ENCODE results near the gene REG4. TPM values are rescaled to one million over a fixed set of nuclear protein-coding genes. Genes with fewer than 3 reads are reported as not detected.

Gene REG4
- total RNA-seq, 2 donors from 2014 or later = not detected

DNA sequence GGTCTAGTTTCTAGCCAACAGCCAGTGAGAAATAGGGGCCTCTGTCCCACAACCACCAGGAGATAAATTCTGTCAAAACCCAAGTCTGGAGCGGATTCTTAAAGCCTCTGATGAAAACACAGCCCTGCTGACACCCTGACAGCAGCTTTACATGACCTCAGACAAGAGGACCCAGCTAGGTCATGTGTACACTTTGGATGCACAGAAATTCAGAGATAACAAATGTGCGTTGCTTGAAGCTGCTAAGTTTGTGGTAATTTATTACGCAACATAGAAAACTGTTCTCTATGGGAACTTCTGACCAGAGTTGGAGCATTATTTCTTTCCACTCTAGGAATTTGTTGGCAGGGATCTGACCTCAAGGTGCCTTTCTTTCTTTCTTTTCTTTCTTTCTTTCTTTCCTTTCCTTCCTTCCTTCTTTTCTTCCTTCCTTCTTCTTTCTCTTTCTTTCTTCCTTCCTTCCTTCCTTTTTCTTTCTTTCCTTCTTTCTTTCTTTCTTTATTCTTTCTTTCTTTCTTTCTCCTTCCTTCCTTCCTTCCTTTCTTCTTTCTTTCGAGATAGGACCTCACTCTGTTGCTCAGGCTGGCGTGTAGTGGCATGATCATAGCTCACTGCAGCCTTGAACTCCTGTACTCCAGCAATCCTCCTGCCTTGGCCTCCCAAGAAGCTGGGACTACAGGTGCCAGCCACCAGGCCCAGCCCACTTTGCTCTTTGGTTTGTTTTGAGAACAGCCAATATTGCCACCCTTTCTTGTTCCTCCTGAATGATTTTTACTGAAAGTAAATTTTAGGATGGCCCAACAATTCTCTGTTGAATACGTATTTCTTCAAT, 27.7 kb downstream of the REG4 start:
- DNase-seq (ENCODE audit: low spot score) = no peak
- intact Hi-C loops (cut with DNase I) = no loop called here

DNA sequence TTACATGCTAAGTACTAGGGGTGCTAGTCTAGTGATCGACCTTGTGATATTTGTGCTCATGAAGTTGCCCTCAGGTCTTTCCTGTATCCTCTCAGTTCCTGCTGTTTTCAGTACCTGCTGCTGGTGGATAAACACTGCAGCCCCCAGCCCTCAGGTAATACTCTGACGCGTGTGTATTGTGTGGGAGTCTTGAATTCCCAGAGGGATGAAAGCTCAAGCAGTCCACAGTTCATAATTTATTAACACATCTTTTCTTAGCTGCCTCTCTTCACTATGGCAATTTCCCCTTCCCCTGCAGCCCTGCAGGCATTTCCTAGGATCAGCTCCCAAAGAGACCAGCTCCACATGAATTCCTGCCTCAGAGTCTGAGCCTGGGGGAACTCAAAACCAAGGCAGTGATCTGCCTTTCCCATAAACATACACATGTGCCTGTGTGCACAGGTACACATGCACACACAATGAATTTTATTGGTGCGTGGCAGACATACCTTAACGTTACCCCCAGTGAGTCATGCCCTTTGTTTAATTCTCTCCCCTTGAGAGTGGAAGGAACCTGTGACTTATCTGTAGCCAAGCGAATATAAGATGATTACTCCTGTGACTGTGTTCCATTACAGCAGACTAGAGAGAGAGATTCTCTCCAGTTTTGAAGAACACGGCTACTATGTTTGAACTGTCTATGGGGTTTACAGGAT, 28.5 kb downstream of the REG4 start:
- DNase-seq (ENCODE audit: low spot score) = no peak
- intact Hi-C loops (cut with DNase I) = no loop called here

DNA sequence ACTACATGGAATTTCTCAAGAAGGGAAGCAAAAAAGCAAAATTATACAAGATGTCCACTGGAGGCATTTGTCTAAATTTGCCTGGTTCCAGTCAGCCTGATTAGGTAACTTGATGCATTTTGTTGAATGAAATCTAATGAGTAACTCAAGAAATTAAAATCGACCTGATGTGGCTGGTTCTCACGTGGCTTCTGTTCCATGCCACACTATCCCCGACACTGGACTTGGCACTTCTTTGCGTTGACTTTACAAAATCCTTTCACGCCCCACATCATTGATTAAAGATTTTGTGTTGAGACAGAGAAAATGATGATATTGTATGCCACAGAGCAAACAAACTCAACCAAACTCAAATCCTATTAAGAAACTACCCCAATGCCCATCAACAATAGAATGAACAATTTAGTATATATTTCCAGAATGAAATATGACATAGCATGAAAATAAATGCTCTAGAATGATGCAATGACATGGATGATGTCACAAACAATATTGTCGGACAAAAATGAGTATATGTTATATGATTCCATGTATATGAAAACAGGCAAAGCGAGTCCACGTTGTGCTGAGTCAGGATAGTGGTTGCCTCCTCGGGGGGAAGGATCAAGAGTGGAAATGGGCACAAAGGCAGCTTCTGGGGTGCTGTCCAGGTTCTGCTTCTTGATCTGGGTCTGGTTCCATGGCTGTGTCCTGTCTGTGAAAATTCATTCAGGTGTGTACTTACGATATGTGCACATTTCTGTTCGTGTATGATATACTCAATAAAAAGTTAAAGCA, 29.6 kb downstream of the REG4 start:
- intact Hi-C loops (cut with DNase I) = no loop called here
- DNase-seq (ENCODE audit: low spot score) = no peak

DNA sequence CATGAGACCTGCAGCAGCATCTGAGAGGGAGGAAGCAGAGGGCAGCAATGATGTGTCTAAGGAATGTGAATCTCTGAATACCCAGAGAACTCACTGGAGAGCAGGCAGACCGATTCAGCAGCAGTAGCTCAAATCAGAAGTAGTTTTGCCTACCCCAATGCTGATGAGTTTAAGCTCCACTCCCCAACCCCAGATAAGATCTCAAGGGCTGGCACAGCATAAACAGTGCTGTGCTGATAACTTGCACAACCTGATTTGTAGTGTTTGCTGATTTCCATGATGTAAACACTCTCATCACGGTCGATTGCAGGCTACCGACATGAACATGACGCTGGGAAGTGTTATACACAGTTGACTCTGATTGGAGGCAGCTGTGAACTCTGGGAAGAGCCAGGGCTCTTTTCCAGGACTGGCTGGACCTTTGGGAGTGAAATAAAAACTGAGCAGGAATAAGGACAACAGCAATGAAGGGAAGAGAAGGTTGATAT, 31.3 kb downstream of the REG4 start:
- no peak for DNase-seq (ENCODE audit: low spot score)

DNA sequence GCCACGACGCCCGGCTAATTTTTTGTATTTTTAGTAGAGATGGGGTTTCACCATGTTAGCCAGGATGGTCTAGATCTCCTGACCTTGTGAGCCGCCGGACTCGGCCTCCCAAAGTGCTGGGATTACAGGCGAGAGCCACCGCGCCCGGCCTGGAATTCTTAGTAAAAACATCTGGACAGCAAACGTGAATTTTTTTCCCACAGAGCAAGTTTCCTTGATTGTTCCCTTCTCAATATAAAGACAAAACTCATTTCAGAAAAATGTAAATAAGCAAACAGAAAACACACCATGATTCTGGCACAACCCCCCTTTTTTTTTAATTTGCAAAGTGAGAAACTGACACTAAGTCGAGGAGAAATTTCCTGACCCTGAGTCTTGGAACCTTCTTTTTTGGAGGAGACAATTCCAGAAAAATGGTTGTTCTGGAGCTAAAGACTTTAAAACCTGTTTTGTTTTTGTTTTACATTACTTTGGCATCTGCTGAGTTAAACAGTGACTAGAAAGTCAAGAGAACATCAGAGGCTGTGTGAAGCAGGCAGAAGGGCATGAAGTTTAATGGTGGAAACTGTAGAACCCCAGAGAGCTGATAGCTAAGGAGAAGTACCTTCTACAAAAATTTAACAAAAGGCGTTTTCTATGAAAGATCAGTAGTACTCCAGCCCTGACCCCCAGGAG, 32.2 kb downstream of the REG4 start:
- intact Hi-C loops (cut with DNase I) = no loop called here

More for the DNA sequence above, 31.3 kb downstream of the REG4 start:
- intact Hi-C loops (cut with DNase I) = no loop called here

DNA sequence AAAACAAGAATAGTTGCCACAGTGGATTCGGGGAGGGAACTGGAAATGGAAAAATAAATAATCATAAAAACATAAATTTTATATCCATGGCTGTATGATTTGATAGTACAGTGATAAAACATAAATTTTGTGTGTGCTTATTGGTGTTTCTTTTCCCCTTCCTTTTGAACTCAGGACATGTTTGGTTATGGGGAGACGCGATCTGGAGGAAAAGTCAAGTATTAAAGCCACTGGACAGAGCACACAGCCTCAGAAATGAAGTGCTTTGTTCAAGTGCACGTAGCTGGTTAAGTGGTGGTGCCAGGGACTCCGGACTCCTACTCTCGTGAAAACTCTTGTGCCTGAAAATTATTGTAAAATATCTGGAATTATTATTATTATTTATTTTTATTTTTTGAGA, 32.9 kb downstream of the REG4 start:
- intact Hi-C loops (cut with DNase I) = no loop called here
- no peak for DNase-seq (ENCODE audit: low spot score)

More for the DNA sequence above, 32.2 kb downstream of the REG4 start:
- no peak for DNase-seq (ENCODE audit: low spot score)

DNA sequence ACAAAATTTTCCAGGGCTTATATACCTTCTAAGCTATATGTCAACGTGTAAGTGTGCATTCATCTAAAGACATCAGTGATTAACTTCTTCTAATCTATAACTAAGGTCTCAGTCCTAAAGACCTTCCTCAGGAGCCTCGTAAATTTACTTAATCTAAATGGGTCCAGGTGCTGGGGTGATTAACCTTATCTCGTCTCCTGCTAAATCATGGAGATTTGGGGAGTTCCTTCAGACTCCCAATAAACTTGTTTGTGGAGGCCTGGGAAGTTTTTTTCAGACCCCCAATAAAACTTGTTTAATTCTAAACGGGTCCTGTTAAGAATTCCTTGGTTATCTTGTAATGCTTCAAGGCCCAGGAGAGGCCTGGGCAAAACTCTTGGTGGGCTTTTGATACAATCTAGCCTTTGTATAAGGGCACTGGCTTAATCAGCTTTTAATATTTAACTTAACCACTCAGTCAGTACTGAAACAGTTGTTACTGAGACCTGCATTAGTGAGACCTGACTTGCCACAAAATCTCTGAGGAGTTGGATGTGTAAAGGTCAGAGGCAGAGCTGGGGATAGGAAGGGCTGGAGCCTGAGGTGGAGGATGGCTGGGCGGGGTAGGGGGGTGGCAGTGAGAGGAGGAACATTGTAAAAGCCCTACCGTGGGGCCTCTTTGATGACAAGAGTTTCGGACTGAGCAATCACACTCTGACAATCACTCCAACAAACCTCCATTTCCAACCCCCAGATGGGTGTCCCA, 36.3 kb downstream of the REG4 start:
- intact Hi-C loops (cut with DNase I) = no loop called here
- DNase-seq (ENCODE audit: low spot score) = no peak

DNA sequence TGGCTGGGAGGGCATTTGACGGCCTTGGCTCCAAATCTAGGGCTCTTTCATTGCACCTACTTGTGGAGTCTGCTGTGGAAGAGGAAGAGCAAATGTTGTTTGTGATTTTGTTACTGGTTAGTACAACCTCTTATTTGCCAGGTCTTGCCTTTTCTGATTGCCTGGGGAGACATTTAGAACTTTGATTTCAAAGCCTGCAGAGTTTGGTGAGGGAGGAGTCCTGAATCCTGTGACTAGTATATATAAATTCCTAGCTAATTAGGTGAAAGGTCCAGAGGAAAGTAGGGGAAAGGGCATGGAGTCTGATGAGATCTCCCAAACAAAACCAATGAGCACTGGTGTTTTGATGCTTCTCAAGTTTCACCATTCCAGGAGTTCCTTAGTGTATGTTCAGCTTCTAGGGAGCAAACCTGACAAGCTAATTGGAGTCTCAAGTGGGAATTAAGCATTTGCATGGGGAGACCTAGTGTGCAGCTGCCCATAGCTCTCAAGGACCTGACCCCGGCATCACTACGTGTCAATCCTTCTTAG, 37.5 kb downstream of the REG4 start:
- DNase-seq (ENCODE audit: low spot score) = no peak
- intact Hi-C loops (cut with DNase I) = no loop called here

DNA sequence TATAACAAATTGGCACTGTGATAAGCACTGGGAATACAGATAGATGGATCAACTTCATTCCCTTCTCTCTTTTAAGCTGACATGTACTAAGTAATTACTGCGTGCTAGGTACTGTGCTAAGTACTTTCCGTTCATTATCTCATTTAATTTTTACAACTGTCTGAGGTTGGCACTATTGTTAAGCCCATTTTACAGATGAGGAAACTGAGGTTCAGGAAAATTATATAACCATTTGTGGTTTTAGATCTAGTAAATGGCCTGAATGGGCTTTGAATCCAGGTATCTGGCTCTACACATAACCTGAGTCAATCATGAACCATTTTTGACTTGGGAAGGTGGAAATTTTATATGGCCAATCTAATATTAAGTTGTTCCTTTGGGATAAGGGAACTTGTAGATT, 39.0 kb downstream of the REG4 start:
- intact Hi-C loops (cut with DNase I) = no loop called here
- DNase-seq (ENCODE audit: low spot score) = no peak

DNA sequence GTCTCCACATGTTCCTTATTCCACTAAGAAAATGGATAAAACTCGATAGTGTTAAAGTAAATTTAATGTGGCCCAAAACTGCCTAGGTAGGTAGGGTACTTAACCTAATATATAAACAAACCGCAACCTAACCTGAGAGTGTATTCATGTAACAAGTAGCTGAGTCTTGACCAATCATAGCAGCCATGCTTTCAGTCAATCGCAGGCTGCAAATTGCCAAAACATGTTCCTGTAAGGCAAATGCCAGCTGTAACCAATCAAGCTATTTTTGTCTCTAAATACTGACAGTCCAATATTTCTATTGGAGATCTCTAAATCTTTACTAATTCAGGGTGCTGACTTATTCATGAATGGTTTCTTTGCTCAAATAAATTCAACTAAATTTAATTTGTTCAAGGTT, 39.5 kb downstream of the REG4 start:
- no peak for DNase-seq (ENCODE audit: low spot score)
- intact Hi-C loops (cut with DNase I) = no loop called here

DNA sequence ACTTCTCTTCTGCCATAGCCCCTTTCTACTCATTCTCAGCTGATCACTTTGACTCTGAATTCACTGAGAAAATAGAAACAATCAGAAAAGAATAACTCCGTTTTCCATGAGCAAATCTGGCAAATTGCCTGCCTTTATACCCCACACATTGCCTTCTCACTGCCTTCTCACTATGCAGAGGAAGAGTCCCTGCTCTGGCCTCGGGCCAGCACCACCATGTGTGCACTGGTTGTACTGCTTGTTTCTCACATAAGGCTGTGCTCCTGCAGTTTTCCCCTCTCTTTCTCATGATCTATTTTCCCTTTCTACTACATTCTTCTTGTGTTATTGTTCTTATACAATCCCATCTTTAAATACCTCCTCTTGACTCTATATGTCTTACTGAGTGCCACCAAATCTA, 40.2 kb downstream of the REG4 start:
- intact Hi-C loops (cut with DNase I) = no loop called here
- no peak for DNase-seq (ENCODE audit: low spot score)

DNA sequence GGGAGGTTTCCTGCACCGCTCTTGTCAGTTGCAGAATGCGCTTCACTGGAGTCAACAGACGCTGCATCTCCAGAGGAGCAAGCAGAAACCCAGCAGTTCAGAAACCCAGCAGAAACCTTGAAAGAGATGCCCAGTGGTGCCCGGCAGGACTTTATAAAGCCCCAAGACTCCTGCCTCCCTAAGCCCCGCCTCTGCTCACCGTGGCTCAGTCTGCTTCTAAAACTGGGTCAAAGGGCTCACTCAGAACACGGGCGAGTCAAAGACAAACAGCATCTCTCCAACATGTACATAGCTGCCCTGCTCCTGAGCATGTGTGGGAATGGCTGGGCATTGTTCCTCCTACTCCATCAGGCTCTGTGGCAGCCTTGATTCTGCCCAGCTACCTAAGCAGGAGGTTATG, 42.5 kb downstream of the REG4 start, which contains the start of gene HMGCS2:
Gene HMGCS2, minus strand, starts transcription at position 128 of the 400 bp plus-strand sequence. Its CDS starts 61 bp downstream, at position 67.
- intact Hi-C loops (cut with DNase I) = no loop called here
- no peak for DNase-seq (ENCODE audit: low spot score)

DNA sequence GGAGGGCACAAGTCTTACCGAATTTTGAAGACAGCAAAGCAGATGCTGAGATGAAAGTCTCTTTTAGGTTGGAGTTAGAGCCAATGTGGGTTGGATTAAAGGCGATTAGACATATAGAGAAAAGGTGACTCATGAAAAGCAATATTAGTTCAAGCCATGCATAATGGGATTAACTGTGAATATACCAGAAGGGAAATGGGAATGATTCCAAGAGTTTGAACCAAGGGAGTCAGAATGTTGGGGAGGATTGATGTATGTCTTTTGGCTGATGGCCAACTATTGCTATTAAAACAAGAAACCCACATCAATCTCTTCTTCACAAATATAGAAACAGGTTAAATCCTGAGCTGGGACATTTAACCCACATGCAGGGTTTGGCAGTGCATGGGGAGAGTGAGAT, 43.8 kb downstream of the REG4 start:
- DNase-seq (ENCODE audit: low spot score) = no peak
- intact Hi-C loops (cut with DNase I) = no loop called here

DNA sequence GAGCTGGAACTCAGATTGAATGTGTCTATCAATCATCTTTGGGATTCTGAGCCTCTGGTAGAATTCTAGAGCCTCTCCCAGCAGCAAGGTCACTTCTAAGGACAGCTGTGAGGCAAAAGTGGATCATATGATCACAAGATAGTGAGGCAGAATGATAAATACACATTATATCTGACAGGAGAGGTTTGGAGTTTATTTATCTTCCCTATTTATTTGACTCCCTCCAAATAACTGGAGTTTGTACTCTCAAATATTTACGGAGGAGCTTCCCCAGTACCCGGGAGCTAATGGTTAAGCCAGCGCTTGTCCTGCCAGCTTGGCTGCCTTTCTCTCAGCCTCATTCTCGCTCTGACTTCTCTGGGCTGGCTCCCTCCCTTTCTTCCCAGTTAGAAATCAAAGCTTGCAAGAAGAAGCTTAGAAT, 44.9 kb downstream of the REG4 start:
- intact Hi-C loops (cut with DNase I) = no loop called here
- DNase-seq (ENCODE audit: low spot score) = no peak

DNA sequence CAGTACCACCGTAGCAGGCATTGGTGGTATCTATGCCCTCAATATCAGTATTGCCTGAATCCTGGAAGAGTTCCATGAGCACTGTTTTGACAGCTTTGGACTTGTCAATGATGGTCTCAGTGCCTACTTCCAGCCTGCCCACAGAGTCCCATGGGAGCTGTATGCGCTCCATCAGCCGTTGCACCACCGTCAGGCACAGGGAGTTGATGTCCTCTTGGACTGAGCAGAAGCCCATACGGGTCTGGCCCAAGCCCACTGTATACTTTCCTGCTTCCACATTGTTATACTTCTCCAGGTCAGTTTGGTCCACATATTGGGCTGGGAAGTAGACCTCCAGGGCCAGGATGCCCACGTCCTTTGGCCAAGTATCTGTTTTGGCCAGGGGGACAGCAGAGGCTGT, 47.0 kb downstream of the REG4 start:
- DNase-seq (ENCODE audit: low spot score) = no peak
- intact Hi-C loops (cut with DNase I) = no loop called here

DNA sequence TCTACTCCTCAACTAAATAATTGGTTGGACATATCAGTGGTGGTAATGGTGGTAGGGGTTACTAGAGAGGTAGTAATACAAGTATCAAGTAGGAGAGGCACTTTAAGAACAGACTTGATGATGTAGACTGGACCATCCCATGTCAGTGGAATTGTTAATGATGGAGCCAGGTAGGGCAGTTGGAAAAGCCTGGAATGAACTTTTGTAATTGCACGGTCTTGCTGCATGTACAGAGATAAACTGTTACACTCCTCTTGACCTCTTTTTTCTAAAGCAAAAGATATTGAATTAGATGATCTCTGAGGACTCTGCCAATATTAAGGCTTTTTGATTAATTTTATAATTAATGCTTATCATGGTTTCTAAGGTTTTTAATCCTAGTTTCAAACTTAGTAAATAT, 48.3 kb downstream of the REG4 start:
- intact Hi-C loops (cut with DNase I) = no loop called here
- no peak for DNase-seq (ENCODE audit: low spot score)

DNA sequence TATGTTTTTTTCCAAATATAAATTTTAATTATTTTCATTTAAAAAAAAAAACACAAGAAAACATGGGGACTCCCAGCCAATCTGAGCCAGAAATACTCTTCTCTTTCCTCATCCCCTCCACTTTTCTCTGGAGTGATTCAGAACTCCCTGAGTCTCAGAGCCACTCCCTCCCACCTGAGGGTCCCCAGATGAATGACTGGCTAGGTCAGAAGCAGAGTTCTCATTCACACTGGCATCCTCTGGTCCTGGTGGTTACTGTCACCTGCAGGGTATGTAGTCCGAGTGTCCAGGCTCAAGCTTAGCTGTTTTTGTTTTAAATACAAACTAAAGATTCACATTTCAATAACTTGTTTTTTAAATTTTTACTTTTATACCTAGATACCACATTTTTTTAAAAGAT, 48.9 kb downstream of the REG4 start:
- no peak for DNase-seq (ENCODE audit: low spot score)
- intact Hi-C loops (cut with DNase I) = no loop called here

DNA sequence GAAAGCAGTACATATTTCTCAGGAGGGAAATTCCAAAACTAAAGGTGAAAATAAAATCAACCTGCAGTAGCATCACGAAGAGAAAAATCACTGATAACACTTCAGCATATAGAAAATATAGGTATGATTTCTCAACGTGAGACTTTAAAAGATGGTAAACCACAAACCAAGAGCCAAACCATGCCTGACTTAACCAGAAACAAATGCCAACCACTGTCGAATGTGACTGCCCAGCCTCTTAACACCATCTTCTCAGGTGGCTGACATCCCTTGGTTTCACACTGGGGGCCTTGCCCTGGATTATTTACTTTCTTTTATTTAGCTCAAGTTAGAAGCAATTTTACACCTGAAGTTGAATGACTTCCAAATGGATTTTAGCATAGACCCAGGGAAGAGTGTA, 52.7 kb downstream of the REG4 start:
- DNase-seq (ENCODE audit: low spot score) = no peak
- intact Hi-C loops (cut with DNase I) = no loop called here
